Posterior vena cava (tissue), 2 donors: ENCODE data around the gene MALRD1. TPM values are rescaled to one million over a fixed set of nuclear protein-coding genes. Genes with fewer than 3 reads are reported as not detected.

ENCODE experiments used
- DNase-seq: peaks from one replicate; pipeline ENCODE4 v3.0.0-alpha.2; 2020; ENCODE audit warnings: low spot score
- intact Hi-C, 2 donors: fragments of 100-400 bp; cut with DNase I; formaldehyde crosslinking; loops; one replicate each; pipeline versions ENCODE4 v1.14.1 to v1.14.2; 2022 to 2023
- total RNA-seq, 2 donors: library from RNA; stranded (reverse); fragmentation: NEBNext Ultra II Directional; extraction: Animal tissue kit (Norgen Biotek cat#: 25700); gene quantifications; one replicate each; pipeline ENCODE4 v1.2.1, GENCODE V29; 2021
- donor health status: DM: yes; HTN: yes; CAD: no.
- donor health status: DM: yes; HTN: yes; CAD: no.

Gene MALRD1
- total RNA-seq, 2 donors from 2014 or later, result 0.62 to 3.4 TPM

DNA sequence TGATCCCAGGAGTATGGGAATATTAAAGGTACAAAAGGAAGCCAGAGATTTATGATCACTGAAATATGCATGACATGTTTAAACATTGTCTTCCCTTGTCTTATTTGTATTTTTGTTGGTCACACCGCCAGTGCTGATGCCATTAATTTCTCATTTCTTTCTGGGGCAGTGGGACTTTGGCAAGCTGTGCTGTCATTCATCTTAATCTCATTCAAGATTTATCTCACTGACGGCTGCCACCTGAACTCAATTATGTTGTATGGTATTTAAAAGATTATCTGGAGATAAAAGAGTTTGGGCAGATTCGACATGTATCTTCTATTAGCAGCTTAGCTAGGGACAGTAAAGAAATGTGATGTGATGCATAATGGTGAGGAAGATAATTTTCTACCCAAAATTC is 482.7 kb downstream of the MALRD1 start:
- DNase-seq, result no peak
- intact Hi-C loops, result no loop called here

DNA sequence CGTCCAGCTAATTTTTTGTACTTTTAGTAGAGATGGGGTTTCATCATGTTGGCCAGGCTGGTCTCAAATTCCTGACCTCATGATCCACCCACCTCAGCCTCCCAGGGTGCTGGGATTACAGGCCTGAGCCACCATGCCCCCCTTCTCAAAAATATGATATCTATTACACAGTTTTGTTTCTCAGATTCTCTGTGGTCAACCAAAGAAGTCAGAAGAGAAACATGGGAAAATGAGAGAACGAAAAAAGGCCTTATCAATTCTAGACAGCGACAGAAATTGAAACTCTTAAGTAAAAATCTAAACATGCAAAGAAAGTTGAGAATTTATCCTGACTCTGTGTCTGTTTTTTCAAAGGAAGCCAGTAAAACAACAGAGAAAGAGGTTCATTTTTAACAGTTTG is 483.8 kb downstream of the MALRD1 start:
- intact Hi-C loops, result no loop called here
- DNase-seq, result no peak

DNA sequence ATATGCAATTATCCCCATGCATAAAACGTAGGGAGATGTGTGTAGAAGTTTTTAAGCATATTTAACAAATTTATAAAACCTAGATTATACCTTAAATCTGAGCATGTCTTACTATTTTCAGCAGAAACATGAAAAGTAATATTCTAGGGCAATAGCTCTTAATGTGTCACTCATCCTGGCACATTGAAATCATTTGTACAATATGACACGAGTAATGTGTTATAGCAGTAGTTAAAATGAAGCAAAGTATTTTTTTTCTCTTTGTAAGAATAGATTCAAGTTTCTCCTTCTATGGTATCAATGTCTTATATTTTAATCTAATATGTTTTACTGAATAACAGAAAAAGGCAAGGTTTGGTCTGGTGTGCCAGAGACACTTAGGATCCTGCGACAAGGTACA is 492.7 kb downstream of the MALRD1 start:
- DNase-seq, result no peak
- intact Hi-C loops, result no loop called here

DNA sequence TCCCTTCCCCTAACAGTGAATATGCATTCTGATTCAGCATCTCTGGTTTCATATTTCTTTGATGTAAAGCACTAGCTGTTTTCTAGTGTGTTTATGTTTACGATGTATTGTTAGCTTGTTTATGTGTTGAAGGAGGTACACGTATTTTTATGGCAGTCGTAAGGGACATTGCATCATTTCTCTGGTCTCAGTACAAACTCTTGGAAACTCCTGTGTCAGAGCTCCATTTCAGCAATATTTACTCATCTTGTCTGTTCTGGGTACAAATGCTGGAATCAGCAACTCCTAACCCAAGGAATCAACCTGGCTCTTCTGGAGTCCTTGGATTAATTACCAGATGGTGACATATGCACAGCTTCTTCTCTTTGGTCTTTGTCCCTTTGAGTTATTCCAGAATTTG is 497.6 kb downstream of the MALRD1 start:
- DNase-seq, result no peak
- intact Hi-C loops, result no loop called here

DNA sequence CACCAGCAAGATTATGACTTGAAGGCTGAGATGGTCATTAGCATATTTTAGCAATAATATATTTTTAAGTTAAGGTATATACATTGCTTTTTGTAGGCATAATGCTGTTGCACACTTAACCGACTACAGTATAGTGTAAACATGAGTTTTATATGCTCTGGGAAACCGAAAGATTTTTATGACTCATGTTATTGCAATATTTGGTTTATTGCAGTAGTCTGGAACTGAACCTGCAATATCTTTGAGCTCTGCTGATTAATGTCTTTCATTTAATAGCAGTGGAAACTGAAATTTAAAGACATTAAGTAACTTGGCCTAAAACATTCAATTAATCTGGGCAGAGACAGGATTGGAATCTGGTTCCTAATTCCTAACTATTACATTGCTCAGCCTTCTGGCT is 500.9 kb downstream of the MALRD1 start:
- intact Hi-C loops, result no loop called here
- no peak for DNase-seq

DNA sequence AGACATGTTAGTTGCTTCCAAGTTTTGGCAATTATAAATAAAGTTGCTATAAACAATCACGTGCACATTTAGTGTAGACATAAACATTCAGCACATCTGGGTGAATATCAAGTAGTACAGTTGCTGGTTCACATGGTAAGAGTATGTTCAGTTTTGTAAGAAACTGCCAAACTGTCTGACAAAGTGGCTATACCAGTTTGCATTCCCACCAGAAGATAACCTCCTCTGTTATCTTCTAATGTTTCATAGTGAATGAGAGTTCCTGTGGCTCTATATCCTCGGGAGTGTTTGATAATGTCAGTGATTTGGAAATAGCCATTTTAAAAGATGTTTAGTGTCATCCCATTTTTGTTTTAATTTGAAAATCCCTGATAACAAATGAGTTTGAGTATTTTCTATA is 508.1 kb downstream of the MALRD1 start:
- DNase-seq, result no peak
- intact Hi-C loops, result no loop called here

DNA sequence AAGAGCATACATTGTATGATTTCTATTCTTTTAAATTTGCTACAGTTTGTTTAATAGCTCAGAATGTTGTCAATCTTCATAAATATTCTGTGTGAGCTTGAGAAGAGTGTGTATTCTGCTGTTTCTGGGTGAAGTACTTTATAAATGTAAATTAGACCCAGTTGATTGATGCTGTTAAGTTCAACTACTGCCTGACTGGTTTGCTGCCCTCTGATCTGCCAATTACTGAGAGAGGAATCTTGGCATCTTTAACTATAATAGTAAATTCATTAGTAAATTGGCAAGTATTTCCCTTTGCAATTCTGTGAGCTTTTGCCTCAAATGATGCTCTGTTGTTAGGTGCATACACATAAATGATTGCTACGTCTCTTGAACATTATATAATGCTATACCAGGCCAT is 512.6 kb downstream of the MALRD1 start:
- no peak for DNase-seq
- intact Hi-C loops, result no loop called here

DNA sequence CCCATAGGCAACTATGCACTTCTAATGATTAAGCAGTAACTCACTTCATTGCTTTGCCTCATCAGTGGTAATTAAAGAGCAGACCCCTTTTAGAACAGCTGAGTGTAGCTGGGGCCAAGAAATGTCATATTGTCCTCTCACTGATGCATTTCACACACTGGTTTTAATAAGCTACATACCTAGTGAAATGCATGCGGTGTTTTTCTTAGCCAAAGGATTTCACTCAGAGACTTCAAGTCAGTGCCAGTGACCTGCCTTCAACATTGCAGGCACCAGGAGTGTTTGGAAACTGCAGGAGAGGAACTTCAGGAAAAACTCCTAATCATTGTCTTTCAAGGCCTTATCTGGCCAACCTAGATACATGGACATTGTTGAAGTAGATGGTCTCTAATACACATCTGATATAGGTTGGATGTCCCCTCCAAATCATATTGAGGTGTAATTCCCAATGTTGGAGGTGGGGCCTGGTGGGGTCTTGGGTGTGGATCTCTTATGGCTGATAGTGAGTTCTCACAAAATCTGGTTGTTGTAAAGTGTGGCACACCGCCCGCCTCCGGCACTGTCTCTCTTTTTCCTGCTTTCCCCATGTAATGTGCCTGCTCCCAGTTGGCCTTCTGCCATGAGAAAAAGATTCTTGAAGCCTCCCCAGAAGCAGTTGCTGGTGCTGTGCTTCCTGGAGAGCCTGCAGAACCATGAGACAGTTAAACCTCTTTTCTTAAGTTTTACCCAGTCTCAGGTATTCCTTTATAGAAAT is 515.0 kb downstream of the MALRD1 start:
- no peak for DNase-seq
- intact Hi-C loops, result no loop called here

DNA sequence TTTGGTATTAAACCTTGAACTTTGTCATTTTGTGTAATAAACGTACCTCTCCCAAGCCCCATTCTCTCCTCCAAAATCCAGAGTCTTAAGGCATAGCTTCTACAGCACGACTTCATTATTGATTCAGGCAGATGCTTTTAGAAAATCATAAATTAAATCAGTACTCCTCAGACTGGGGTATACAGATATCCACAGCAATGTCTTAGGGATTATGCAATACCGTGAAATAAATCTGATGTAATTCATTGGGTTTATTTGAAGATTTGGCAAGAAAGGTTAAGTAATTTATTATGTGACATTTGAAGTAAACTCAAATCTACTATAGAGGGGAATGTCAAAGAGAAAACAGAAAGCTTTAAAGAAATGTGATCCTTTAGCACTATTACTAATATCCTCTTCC is 521.5 kb downstream of the MALRD1 start:
- intact Hi-C loops, result no loop called here
- DNase-seq, result no peak

DNA sequence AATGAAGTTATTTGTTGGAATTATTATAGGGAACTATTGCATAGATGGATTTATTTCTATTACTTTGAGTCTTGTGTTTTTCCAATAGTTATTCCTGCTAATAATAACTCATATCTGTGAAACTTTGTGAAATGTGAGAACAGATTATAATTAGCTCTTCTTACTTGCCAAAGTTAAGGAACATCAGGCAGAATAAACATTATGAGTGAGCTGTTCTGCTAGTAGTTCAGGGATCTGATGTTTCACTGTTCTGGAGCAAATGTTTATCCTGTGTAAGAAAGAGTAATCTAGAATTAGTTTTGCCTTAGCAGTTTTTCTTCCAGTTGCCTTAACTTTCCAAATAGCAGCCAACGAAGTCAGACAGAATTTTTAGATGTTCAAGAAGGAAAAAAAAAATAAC is 522.4 kb downstream of the MALRD1 start:
- intact Hi-C loops, result no loop called here

DNA sequence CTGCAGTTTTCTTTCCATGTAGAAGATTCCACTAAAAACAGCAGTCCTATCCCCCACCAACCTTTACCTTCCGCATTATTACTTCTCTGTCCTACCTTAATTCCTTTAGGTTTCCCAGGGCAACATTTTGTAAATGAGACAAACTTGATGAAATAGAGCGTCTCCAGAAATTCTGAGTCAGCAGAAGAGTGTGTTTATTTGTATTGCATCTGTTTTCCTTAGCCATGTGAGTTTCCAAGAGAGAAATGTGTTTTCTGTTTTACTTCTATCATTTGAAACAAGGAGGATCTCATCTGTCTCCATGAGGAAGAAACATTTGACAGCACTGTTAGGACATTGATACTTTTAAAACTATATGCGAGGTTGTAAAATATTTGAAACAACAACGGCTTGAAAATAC is 523.5 kb downstream of the MALRD1 start:
- DNase-seq, result no peak
- intact Hi-C loops, result no loop called here

More for the DNA sequence above, 522.4 kb downstream of the MALRD1 start:
- no peak for DNase-seq

DNA sequence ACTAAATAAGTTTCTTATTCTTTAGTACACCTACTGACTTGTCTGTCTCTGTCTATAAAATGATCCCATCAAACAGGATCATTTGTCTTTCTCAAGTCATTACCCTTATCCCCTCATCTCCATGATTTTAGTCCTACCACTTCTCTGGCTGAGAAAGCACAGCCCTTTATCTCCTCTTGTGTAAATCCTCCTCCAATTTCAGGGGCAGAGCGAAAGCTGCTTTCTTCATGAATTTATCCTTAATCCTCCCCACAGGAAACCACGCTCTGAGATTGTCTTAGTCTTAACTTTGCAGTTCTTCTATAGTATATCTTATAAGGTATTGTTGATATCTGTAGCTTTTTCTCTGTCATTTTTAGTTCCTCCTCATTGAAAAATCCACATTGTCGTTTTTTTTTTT is 528.0 kb downstream of the MALRD1 start:
- no peak for DNase-seq
- intact Hi-C loops, result no loop called here

DNA sequence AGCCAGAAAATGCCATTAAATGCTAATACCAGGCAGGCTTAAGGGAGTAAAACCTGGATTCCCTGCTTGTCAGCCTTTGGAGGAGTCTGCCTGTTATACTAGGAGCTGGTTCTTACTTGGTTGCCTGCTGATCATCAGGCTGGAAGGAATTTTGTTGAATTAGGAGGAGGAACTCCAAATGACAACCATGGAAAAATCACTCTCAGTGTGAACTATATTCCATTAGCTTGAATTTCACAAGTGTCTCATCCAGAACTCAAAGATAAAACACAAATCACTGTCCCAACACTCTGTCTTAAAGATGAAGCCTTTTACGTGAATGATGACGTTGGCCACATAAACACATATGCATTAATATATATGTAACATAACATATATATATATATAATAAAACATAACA is 528.8 kb downstream of the MALRD1 start:
- intact Hi-C loops, result no loop called here
- no peak for DNase-seq

DNA sequence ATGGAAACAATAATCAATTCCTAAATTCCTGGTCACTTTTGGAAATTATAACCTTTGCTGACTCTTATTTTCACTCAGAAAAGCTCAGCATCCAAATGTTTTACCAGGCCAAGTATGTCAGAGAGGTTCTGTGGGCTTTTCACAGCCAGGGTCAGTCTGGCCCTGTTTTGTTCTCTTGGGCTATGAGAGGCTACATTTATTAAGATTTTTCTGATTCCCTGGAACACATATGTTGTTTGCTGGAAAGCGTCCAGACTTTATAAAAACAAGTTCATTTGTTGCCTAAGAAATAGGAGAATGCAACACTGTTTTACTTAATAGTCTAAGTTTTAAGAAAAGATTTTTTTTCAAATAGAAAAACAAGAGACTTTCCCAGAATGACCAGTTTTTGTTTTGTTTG is 529.2 kb downstream of the MALRD1 start:
- intact Hi-C loops, result no loop called here
- DNase-seq, result no peak

DNA sequence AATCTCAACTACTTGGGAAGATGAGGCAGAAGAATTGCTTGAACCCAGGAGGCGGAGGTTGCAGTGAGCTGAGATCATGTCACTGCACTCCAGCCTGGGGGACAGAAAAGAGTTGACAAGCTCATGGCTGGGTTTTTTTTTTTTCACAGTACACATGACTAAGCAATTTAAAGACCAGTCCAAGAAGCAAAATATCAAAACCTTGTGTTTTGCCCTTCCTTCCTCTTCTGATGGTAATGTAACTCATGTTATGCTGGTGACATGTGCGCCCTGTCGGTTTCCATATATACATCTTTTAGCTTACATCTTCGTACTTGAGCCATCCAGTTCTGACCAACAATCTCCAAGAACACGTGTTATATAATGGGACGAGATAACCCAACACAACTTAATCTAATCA is 530.0 kb downstream of the MALRD1 start:
- DNase-seq, result no peak
- intact Hi-C loops, result no loop called here

DNA sequence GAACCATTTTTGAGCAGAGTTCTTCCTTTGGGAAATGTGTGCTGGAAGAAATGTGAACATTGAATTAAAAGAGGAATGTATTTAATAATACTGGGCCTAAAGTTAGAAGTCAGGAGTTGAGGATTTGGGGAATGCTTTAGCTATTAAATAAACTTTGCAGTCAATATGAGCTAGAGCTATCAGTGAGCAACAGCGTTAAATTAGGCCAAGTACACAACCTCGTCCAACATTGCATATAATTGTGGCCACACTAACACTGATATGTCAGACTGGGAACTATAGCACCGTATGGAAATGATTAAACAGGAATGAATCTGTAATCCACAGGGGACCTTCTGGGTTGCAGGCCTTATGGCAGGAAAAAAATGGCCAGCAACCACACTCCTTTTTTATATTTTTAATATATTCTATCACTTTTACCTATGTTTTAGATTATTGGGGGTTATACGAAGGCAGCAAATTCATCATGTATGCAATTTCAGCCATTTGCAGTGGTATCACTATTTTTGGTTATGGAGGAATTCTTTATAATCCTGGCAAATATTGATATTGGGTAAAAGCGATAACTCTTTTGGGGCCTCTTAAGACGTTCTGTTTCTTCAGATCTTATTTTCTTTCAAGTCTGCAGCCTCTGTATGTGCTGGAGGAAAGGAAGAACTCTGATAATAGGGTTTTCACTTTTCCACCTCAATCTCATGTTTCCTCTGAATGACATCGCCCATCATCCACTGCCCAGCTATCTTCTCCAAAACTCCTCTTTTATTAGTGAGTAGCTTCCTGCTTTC is 531.4 kb downstream of the MALRD1 start:
- intact Hi-C loops, result no loop called here
- DNase-seq, result no peak

DNA sequence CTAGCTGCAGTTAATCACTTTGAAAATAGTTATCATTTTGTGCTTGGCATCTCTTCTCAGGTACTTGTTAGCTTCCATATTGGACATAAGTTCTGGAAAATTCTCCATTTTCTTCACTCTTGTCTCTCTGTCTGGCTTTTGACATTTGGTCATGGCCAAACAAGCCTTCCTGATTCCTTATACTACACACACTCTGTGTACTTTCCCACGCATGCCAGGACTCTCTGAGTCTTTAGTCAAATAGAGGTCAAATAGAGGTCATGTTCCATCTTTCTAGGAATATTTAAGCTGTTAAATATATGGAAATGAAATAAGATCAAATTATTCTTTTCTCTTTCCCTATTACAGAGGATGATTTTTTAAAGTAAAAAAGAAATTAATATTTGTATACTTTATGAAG is 532.1 kb downstream of the MALRD1 start:
- no peak for DNase-seq
- intact Hi-C loops, result no loop called here

DNA sequence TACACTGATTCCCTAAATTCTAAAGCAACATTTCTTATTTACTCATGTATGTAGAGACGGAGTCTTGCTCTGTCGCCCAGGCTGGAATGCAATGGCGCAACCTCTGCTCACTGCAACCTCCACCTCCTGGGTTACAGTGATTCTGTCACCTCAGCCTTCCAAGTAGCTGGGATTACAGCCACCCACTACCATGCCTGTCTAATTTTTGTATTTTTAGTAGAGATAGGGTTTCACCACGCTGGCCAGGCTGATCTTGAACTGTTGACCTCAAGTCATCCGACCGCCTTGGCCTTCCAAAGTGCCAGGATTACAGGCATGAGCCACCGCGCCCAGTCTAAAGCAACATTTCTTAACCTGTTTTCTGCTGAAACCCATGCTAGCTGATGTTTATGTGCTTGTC is 540.0 kb downstream of the MALRD1 start:
- no peak for DNase-seq

DNA sequence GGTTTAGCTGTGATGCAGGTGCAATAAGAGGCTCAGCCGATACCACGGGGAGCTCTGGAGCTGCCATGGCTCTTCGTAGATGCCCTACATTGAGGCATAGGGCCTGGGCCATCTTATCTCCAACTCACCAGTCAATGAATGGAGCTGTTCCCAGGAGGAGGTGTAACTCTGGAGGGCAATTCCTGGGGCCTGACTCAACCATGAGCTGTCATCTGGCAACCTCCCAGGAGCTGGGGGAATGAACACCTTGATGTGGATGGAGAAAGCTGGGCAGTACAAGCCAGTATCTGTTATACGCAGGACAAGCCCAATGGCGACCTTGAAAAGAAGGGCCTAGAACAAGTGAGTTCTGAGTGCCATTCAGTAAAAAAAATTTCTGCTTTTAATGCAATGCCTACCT is 543.7 kb downstream of the MALRD1 start:
- intact Hi-C loops, result no loop called here
- no peak for DNase-seq

More for the DNA sequence above, 540.0 kb downstream of the MALRD1 start:
- intact Hi-C loops, result loop anchor here in 1 of 2 donors (2.0 kb wide), 1 partner anchor 44 kb away; no protein-coding TSS in a partner anchor

DNA sequence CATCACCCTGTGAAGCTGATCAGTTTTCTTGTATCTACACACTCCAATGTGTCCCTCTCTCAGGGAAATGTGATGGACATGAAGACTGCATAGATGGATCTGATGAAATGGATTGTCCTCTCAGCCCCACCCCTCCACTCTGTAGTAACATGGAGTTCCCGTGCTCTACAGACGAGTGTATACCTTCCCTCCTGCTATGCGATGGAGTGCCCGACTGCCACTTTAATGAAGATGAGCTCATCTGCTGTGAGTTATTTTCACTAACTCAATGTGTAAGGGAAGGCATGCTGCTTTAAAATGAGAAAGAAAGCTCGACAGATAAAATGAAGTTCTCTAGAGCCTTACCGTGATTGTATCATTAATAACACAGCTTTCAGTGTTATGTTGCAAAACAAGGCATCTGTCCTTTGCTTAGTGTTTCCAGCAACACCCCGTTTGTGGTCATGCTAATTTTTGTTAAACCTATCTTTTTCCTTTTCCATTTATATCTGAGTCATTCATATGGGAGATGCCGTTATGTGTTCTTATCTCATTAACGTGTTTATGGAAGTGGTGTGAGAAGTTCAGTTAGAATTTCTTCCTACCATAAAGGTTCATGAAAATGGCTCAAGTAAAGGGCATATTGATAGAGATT is 546.7 kb downstream of the MALRD1 start:
- intact Hi-C loops, result no loop called here
- DNase-seq, result no peak

DNA sequence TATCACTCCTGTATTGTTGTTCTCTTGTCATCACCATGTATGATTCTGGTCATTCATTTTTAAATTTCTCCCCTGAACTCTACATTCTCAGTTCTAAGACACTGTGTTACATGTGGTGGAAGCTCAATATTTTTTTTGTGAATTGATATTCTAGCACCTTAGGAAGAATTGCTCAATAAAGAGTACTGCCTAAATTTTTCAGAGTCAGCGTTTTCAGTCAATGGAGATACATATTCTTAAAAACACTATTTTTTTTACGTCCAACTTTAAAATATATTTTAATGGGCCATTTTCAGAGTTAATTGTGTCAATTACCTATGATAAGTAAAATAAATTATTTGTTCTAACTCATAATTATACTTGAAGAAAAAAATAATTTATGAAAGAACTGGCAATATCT is 557.2 kb downstream of the MALRD1 start:
- intact Hi-C loops, result no loop called here

More for the DNA sequence above, 557.2 kb downstream of the MALRD1 start:
- no peak for DNase-seq
